NB4 (cell line): ENCODE data around the gene TMEM145.

Source experiments
- DNase-seq: peaks from one replicate; pipeline ENCODE4 v3.0.0; 2010; ENCODE audit warnings: low read depth
- H3K4me3 ChIP-seq: one replicate; pipeline ENCODE4 v1.5.1; 2011; ENCODE audit warnings: mild to moderate bottlenecking, low read depth, low read length, moderate library complexity
- MYC ChIP-seq: IDR thresholded peaks from 2 replicates; pipeline ENCODE4 v1.6.1; 2011; ENCODE audit warnings: low read depth, low read length
- POLR2A ChIP-seq: IDR thresholded peaks from 2 replicates; pipeline ENCODE4 v1.6.1; 2011; ENCODE audit warnings: mild to moderate bottlenecking; ENCODE audit not compliant: insufficient read length; ENCODE audit errors: extremely low read depth
- TF ChIP-seq, protein P1 (sequence below): IDR thresholded peaks from one replicate; pipeline ENCODE4 v1.5.1; 2012; ENCODE audit warnings: low read depth, low read length
- TF ChIP-seq, protein P2 (sequence below): IDR thresholded peaks from 2 replicates; pipeline ENCODE4 v1.6.1; 2011; ENCODE audit warnings: low read depth, low read length

Gene TMEM145

DNA sequence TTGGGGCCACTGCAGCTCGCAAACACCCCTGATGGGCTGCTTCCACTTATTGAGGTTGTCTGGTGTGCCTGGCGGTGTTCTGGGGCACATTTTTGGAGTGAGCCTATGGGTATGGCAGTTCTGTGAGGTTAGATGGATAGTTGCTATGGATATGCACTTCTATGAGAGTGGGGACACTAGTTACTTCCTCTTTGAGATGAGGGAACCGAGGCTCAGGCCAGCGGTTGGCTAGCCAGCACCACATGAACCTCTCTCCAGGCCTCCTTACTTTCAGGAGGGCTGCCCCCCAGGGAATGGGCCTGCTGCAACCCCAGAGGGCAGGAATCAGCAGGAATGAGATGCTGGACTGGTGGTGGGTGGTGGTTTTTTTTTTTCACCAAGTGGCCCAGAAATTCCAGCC lies 24.7 kb upstream of the TMEM145 start:
- no peak for DNase-seq
- TF ChIP-seq, protein P1, sequence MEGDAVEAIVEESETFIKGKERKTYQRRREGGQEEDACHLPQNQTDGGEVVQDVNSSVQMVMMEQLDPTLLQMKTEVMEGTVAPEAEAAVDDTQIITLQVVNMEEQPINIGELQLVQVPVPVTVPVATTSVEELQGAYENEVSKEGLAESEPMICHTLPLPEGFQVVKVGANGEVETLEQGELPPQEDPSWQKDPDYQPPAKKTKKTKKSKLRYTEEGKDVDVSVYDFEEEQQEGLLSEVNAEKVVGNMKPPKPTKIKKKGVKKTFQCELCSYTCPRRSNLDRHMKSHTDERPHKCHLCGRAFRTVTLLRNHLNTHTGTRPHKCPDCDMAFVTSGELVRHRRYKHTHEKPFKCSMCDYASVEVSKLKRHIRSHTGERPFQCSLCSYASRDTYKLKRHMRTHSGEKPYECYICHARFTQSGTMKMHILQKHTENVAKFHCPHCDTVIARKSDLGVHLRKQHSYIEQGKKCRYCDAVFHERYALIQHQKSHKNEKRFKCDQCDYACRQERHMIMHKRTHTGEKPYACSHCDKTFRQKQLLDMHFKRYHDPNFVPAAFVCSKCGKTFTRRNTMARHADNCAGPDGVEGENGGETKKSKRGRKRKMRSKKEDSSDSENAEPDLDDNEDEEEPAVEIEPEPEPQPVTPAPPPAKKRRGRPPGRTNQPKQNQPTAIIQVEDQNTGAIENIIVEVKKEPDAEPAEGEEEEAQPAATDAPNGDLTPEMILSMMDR, result no peak
- TF ChIP-seq POLR2A (no peak), MYC (no peak)
- TF ChIP-seq, protein P2, sequence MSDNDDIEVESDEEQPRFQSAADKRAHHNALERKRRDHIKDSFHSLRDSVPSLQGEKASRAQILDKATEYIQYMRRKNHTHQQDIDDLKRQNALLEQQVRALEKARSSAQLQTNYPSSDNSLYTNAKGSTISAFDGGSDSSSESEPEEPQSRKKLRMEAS, result no peak

DNA sequence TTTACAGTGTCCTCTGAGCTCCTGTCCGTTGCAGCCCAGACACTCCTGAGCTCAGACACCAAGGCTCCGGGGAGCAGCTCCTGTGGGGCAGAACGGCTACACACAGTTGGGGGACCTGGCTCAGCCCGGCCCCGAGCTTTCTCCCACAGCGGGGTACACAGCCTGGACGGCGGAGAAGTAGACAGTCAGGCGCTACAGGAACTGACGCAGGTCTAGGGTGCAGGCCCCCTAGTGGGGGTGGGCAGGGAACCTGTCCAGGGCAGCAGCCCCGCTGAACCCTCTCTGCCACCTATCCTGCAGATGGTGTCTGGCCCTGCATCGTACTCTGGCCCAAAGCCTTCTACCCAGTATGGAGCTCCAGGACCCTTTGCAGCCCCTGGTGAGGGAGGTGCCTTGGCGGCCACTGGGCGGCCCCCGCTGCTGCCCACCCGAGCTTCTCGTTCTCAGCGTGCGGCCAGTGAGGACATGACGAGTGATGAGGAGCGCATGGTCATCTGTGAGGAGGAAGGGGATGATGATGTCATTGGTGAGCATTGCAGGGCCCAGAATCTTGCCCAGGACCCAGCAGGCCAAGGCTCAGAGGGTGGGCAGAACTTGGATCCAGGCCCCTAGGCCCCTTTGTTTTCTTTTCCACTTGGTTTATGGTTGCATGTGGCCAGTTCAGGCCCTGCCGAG lies 24.1 kb upstream of the TMEM145 start:
- TF ChIP-seq, protein P2, result no peak
- TF ChIP-seq POLR2A, result no peak
- TF ChIP-seq, protein P1, result no peak
- TF ChIP-seq MYC, result no peak
- no peak overlapping the region for H3K4me3 ChIP-seq
- DNase-seq, result no peak

More for the DNA sequence above, 24.7 kb upstream of the TMEM145 start:
- no peak overlapping the region for H3K4me3 ChIP-seq

DNA sequence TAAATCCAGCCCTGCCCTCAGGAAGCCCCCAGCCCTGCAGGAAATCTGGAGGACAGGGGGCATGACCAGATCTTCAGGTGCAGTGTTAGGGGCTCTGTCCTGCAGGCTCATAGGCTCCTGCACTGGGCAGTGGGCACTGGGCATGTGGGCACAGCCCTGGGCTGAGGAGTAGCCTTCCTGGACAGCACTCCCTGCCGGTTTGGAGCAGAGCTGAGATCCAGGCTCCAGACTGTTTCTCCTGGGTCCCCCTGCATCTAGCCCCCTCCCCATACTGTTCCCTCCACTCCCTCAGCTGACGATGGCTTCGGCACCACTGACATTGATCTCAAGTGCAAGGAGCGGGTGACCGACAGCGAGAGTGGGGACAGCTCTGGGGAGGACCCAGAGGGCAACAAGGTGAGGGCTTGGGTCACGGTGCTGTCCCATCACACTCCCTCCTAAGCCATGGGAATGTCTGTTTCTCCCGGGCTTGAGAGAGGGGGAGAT lies 23.5 kb upstream of the TMEM145 start:
- DNase-seq, result no peak
- no peak overlapping the region for H3K4me3 ChIP-seq
- no peak for TF ChIP-seq POLR2A
- TF ChIP-seq, protein P1, result no peak
- no peak for TF ChIP-seq MYC
- TF ChIP-seq, protein P2, result no peak

DNA sequence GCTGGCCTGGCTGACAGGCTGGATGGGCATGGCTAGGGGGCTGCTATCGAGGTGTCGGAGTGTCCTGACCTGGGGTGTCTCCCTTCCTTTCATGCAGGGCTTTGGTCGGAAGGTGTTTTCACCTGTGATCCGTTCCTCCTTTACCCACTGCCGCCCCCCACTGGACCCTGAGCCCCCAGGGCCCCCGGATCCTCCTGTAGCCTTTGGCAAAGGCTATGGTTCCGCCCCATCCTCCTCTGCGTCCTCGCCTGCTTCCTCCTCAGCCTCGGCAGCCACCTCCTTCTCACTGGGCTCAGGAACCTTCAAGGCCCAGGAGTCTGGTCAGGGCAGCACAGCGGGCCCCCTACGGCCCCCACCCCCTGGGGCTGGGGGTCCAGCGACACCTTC lies 23.0 kb upstream of the TMEM145 start:
- TF ChIP-seq, protein P2, result no peak
- no peak for TF ChIP-seq MYC
- TF ChIP-seq, protein P1, result no peak
- no peak for TF ChIP-seq POLR2A
- no peak overlapping the region for H3K4me3 ChIP-seq
- no peak for DNase-seq

DNA sequence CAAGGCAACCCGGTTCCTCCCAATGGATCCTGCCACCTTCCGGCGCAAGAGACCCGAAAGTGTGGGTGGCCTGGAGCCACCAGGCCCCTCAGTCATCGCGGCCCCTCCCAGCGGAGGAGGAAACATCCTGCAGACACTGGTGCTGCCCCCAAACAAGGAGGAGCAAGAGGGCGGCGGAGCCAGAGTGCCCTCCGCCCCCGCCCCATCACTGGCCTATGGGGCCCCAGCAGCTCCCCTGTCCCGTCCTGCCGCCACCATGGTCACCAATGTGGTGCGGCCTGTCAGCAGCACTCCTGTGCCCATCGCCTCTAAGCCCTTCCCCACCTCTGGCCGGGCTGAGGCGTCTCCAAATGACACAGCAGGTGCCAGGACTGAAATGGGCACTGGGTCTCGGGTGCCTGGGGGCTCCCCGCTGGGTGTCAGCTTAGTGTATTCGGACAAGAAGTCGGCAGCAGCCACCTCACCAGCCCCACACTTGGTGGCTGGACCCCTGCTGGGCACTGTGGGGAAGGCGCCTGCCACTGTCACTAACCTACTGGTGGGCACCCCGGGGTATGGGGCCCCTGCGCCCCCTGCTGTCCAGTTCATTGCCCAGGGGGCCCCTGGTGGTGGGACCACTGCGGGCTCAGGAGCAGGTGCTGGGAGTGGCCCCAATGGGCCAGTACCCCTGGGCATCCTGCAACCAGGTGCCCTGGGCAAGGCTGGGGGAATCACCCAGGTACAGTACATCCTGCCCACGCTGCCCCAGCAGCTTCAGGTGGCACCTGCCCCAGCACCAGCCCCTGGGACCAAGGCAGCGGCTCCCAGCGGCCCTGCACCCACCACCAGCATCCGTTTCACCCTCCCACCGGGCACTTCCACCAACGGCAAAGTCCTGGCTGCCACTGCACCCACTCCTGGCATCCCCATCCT lies 22.3 kb upstream of the TMEM145 start:
- peak; percentile 58 for DNase-seq
- no peak overlapping the region for H3K4me3 ChIP-seq
- TF ChIP-seq MYC, result no peak
- TF ChIP-seq, protein P1, result peak; percentile 67
